SW480 (cell line): ENCODE results near the gene WHAMM.
A peak's percentile ranks its signal among the peaks of the same experiment; 100 is the strongest.
"Not testable (repeated sequence)": the region's sequence is repeated elsewhere in the genome, so short reads cannot be mapped to it uniquely, and the experiment has no call there.

Experiments used
- DNase-seq: peaks from one replicate; pipeline ENCODE4 v3.0.0-alpha.2; 2016; ENCODE audit warnings: low spot score

WHAMM gene

DNA sequence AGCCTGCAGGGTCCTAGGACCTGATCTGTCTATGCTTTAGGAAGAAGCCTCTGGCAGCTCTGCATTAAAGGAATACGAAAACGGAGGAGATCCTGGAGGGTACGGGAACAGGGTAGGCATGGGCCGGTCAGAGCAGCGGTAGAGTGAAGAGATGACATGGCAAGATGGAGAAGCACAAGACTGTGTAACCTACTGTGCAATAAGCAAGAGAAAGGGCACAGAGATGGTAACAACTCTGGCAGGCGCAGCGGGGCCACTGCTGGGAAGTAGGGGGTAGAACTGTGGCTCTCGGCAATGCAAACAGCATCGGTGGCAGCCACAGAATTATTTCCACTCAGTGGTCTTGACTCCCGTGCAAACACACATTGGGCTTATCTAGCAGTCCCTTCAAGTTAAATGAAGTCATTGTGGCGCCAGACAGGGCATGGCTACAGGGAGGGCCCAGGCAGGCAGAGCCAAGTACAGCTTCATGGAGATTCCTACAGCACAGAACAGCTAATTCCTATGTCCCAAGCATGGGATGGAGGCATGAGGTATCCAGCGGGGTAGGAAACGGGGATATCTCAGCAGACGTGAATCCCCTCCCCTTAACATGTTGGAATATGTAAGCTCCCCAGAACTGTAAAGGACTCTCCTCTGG, 28.8 kb downstream of the WHAMM start:
- DNase-seq = no peak

- DNase-seq = no peak
These were observed 29.7 kb downstream of the WHAMM start for GRCh38 chr15:82839136-82839535.

GRCh38 chr15:82840166-82840565, 30.7 kb downstream of the WHAMM start:
- no peak for DNase-seq

- no peak for DNase-seq
These were observed 34.1 kb downstream of the WHAMM start for GRCh38 chr15:82843566-82843965.

DNA sequence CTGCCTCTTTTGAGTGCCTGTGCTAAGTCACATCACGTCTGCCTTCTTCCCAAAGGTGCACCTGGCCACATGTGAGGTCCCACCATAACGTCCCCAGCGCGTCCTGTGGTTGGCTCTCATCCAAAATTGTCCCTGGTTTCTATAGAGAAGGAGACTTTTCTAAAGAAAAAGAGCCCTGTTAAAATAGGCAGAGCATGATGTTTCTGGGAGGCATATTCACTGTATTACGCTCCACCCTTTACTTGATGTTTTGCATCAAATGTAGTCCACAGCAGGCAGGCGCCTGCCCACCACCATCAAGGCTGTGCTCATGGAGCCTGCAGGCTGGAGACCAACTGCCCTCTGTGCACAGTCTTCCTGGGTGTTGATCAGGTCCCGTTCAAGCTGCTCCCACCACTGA, 36.3 kb downstream of the WHAMM start:
- DNase-seq = no peak

- DNase-seq = no peak
These were observed 37.2 kb downstream of the WHAMM start for GRCh38 chr15:82846621-82847020.

DNA sequence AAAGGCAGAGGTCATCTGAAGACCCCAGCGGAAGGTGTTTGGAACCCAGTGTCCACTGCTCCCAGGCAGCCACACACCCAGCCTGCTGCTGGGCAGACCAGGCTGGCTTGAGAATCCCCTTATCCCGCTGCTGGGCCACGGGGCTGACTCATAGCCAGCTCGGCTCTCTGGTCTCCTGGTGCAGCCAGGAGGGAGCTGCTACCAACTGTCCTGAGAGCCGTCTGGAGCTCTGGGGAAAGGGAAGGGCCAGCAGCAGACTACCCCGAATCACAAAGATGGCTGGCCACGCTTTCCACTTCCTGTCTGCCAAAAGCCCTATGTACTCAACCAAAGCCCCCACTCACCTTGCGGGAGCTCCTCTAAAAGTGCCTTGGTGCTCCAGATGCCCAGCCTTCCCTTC, 38.3 kb downstream of the WHAMM start:
- no peak for DNase-seq

- no peak for DNase-seq
These were observed 39.0 kb downstream of the WHAMM start for GRCh38 chr15:82848241-82848993.

- peak; percentile 64 for DNase-seq
These were observed 40.4 kb downstream of the WHAMM start for GRCh38 chr15:82849556-82850512.

DNA sequence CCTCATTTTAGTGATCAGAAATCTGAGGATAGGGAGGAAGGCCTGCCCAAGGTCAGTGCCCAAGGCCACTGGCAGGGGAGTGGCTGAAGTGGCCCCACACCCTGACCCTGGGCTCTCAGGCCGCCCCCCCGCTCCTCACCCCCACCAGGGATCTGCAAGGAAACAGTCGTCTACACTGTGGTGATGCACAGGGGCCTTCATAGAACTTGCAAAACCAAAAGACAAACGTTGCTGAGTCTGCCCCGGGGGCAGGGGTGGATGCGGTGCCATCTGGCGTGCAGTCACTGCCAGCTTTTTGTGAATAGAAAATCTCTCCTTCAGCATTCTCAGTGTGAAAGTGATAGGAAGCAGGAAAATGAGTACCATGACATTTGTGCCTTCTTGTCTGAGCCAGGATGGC, 41.3 kb downstream of the WHAMM start:
- no peak for DNase-seq

- no peak for DNase-seq
These were observed 42.0 kb downstream of the WHAMM start for GRCh38 chr15:82851306-82851850.

DNA sequence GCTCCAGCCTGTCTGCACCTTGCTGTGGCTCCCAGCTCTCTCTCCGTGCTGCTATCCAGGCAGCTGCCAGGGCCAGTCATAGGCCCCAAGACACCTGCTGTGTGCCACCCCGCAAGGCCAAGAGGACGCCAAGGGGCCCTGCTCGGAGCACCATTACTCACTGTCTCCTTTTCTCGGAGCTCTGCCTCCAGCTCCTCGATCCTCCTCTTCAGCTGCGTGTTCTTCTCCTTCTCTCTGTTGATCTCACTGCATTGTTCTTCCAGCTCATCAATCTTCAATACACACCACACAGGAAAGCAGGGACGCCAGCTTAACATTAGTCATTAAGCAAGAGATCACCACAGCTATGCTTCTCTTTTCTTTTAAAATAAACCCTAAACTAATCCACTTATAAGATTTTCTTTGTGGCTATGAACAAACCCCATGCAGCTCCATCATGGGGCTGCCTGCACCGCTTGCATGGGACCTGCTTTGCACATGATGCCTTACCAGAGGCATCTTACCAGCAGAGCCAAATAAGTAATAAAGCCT, 42.6 kb downstream of the WHAMM start:
- no peak for DNase-seq

DNA sequence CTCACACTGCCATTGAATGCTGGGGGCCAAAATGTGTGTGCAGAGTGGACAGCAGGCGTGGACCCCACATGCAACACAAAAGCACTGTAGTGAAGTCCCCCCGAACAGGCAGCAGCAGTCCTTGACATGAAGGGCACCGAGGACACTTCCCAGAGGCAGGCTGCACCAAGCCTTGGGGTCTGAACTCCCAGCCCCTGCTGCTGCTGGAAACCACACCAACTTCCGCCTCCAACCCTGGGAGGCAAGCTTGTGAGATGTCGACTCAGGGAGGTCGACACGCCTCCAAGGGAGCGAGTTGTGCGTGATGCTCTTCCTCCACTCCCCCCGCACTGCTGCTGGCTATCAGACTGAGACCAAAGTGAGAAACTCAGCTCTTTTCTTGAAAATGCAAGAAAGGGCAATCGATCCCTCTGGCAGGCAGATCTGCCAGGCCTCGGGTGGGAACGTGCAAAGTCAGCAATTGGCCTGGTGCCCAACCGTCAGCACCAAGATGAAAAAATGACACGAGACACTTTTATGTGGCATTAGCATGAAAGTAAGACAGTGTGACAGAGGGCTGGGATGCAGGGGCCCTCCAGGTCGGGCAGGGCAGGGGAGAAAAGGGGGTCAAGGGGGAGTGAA, 43.6 kb downstream of the WHAMM start:
- DNase-seq = no peak

- no peak for DNase-seq
These were observed 45.1 kb downstream of the WHAMM start for GRCh38 chr15:82854554-82854953.

DNA sequence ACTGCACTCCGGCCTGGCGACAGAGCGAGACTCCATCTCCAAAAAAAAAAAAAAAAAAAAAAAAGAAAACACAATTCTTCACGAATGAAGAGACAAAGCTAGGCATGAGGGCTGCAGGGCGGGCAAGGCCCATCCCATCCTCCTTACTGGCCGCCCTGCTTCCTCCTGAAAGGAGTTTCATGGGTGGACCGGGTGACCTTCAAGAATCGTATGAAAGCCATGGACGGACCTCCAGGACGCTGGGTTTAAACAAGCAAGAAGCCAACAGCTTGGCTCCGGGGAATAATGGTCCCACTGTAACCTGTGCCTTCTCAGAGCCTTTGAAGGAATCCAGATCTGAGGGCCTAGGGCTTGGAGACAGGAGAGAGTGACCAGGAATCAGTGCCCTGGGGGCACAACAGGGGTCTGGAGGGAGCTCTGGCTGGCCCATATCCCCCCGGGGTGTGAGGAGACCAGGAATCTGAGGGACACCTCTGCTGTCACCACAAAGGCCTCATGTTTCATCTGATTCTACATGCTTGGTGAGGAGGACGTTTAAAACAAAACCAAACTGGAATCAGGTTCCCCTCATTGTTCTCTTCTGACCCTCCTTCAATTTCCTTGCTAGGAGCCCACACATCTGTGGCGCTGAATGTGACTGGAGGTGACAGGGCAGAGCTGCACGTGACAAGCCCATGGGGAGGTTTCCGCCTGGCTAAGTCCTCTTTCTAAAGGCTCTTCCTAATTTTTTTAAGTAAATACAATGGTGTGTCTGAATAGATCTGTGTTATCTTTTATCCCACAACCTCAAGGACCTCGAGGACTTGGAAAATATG, 46.1 kb downstream of the WHAMM start:
- no peak for DNase-seq

DNA sequence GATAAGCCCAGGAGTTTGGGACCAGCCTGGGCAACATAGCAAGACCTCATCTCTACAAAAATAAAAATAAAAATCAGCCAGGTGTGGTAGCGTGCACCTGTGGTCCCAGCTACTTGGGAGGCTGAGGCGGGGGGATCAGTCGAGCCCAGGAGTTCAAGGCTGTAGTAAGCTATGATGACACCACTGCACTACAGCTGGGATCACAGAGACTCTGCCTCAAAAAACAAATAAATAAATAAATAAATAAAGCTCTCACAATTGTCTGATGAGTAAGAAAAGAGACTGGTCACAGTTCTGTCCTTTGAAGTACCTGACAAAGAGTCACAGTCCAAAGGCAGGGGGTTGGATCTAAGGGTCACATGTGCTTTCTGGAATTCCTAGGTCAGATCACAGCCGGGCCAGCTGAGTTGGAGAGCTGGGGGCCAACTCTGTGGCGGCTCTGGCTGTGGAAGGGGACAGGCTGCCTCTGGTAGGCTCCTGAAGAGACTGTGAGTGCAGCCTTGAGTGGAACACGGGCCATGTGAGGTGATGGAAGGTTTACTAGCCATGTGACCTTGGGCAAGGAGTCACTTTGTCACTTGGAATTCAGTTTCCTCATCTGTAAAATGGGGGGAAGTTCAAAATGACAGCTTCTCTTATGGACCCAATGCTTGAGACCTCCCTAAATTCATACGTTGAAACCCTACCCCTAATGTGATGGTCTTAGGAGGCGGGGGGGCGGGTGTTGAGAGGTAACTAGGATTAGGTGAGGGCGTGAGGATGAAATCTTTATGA, 47.2 kb downstream of the WHAMM start:
- DNase-seq = peak; percentile 86

DNA sequence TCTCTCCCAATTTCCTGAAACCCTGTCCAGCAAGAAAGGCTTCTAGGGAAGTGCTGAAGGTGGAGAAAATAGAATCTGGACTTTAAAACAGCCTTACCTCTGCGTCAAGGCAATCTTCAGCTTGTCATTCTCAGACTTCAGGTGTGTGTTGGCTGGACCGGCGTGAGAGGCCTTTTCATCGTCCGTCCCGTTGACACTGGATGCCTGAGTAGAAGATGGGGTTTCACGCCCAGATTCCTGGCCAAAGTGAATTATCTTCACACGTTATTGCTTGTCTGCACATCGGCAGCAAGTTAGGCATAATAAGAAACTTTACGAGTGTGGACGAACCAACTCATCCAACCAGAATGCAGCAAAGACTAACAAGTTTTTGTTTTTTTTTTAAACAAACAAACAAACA, 49.5 kb downstream of the WHAMM start:
- no peak for DNase-seq

DNA sequence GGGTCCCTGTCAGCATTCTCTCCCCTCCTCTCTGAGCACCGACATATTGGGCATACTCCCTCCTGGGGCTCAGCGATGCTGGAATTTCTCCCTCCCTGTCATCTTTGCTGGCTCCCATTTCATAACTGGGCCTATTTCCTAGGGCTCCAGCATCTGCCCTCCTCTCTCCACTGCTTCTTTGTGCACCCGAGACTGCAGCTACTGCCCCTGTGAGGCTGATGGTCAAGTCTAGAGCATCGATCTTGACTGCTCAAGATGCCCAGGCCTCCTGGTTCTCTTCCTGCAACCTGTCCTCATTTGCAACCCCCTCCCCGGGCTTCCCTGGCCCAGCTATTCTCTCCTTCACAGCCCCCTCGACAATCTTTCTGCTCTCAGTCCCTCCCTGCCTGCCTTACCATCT, 53.5 kb downstream of the WHAMM start:
- DNase-seq = no peak

DNA sequence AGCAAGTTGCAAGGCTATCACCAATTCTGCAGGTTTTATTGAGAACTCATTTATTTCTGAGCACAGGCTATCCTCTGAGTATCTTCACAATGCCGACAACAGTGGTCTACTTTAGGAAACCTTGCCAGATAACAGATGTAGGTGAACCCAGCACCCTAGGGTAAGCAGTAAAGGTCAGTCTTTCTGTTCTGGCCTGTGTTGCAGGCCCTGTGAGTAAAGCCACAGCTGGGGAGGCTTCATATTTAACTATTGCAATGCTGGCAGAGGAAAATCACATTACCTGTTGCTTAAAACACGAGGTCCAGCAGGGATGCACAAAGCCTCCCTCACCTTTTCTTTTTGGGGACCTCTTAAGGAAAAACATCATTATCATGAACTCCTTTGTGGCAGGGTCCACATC, 55.5 kb downstream of the WHAMM start:
- no peak for DNase-seq

GRCh38 chr15:82865581-82865980, 56.2 kb downstream of the WHAMM start:
- DNase-seq = not testable (repeated sequence)
